HEK293T (cell line): Measurements from ENCODE around the gene SERPINF2.

Experiments
- HDGF ChIP-seq: fragments of 450-650 bp; IDR thresholded peaks from 2 replicates; pipeline ENCODE4 v1.6.1; 2017; ENCODE audit warnings: antibody characterized with exemption, borderline replicate concordance
- NFRKB ChIP-seq: fragments of 450-650 bp; IDR thresholded peaks from 2 replicates; pipeline ENCODE4 v1.6.1; 2016; ENCODE audit warnings: mild to moderate bottlenecking, moderate library complexity
- SP1 ChIP-seq: fragments of 450-650 bp; IDR thresholded peaks from 2 replicates; pipeline ENCODE4 v1.6.1; 2017
- SUZ12 ChIP-seq: fragments of 450-650 bp; IDR thresholded peaks from 2 replicates; pipeline ENCODE4 v1.6.1; 2016; ENCODE audit warnings: mild to moderate bottlenecking
- TARDBP ChIP-seq: fragments of 450-650 bp; IDR thresholded peaks from 2 replicates; pipeline ENCODE4 v1.6.1; 2016

DNA sequence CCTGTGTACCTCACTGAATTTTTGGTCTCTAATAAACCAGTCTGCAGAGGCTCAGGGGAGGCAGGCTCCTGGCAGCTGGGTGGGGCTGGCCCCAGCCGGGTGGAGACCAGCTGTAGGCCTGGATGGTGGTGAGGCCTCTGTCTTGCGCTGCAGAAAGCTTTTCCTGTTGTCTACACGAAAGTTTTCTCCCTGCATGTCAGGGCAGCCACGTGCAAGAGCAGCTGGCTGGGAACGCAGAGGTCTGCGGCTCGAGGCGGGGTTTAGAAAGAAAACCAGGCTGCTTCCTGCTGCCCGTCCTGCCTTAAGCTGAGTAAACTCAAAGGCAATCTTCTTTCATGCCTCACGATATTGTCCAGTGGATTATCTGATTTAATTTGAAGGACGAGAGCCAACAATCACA, 21.6 kb downstream of the SERPINF2 start:
- TF ChIP-seq TARDBP (no peak), SP1 (no peak), NFRKB (no peak), HDGF (no peak), SUZ12 (no peak)
